Liver (tissue), 3 donors: Measurements from ENCODE around the gene DNAJC25.

ENCODE experiments used
- CTCF ChIP-seq: fragments of 150-350 bp; IDR thresholded peaks from 2 replicates; pipeline ENCODE4 v1.5.1; 2017; ENCODE audit warnings: improper control_type of control experiment, low read depth, low read length; ENCODE audit not compliant: missing input control
- JUND ChIP-seq, 2 donors: IDR thresholded peaks; 2 replicates each; pipeline ENCODE4 v1.6.1; 2016; ENCODE audit warnings: antibody characterized with exemption in 2 of 2
- REST ChIP-seq: IDR thresholded peaks from 2 replicates; pipeline ENCODE4 v1.6.1; 2016; ENCODE audit warnings: antibody characterized with exemption, mild to moderate bottlenecking
- ZBTB33 ChIP-seq: IDR thresholded peaks from 2 replicates; pipeline ENCODE4 v1.6.1; 2016; ENCODE audit warnings: antibody characterized with exemption
- donor health status: healthy.
- donor health status: healthy.

GRCh38 chr9:111605041-111605559 is 26.0 kb upstream of the DNAJC25 start:
- TF ChIP-seq CTCF (no peak), REST (peak; percentile 51), JUND (IDR thresholded peaks at IDR 0.05) (peak; percentile 48 to 72), ZBTB33 (peak; percentile 61)
